GM19397 (cell line): ENCODE measurements around the gene DMD.

ENCODE experiments used
- ATAC-seq: cut with Tn5 transposase; IDR thresholded peaks from one replicate; pipeline ENCODE4 v1.9.1; 2021; ENCODE audit warnings: mild to moderate bottlenecking, moderate library complexity; ENCODE audit not compliant: unreplicated experiment

The DMD gene

GRCh38 chrX:31266203-31267076 is 1944.9 kb downstream of the DMD start:
- peak; percentile 96 for ATAC-seq

- ATAC-seq = no peak
These were observed 1946.0 kb downstream of the DMD start for GRCh38 chrX:31265383-31265782.

- no peak for ATAC-seq
These were observed 1951.0 kb downstream of the DMD start for GRCh38 chrX:31260351-31260750.

GRCh38 chrX:31258166-31258565 is 1953.2 kb downstream of the DMD start:
- ATAC-seq = no peak

- no peak for ATAC-seq
These were observed 1955.9 kb downstream of the DMD start for GRCh38 chrX:31255310-31256033.

GRCh38 chrX:31252133-31252532 is 1959.2 kb downstream of the DMD start:
- no peak for ATAC-seq

GRCh38 chrX:31251336-31251735 is 1960.0 kb downstream of the DMD start:
- ATAC-seq = no peak

- peak; percentile 80 for ATAC-seq
These were observed 1965.6 kb downstream of the DMD start for GRCh38 chrX:31245714-31246113.

- ATAC-seq = no peak
These were observed 1967.5 kb downstream of the DMD start for GRCh38 chrX:31243804-31244203.

GRCh38 chrX:31240982-31241381 is 1970.4 kb downstream of the DMD start:
- no peak for ATAC-seq

- ATAC-seq = peak; percentile 56
These were observed 1974.2 kb downstream of the DMD start for GRCh38 chrX:31237189-31237588.

- ATAC-seq = peak; percentile 57
These were observed 1975.1 kb downstream of the DMD start for GRCh38 chrX:31236231-31236630.

- ATAC-seq = no peak
These were observed 1977.3 kb downstream of the DMD start for GRCh38 chrX:31233941-31234496.

GRCh38 chrX:31232506-31232905 is 1978.8 kb downstream of the DMD start:
- no peak for ATAC-seq

- peak; percentile 89 for ATAC-seq
These were observed 1982.4 kb downstream of the DMD start for GRCh38 chrX:31228909-31229308.

- peak; percentile 3 for ATAC-seq
These were observed 1982.9 kb downstream of the DMD start for GRCh38 chrX:31228415-31228832.

GRCh38 chrX:31227250-31227649 is 1984.1 kb downstream of the DMD start:
- no peak for ATAC-seq

- ATAC-seq = no peak
These were observed 1985.5 kb downstream of the DMD start for GRCh38 chrX:31225819-31226218.

- no peak for ATAC-seq
These were observed 1986.9 kb downstream of the DMD start for GRCh38 chrX:31224381-31225012.

GRCh38 chrX:31223817-31224216 is 1987.5 kb downstream of the DMD start:
- ATAC-seq = peak; percentile 82

GRCh38 chrX:31222946-31223345 is 1988.4 kb downstream of the DMD start:
- no peak for ATAC-seq
